NT2/D1 (cell line): ENCODE results near the gene CAMK1D.

Experiments used
- DNase-seq: peaks from one replicate; pipeline ENCODE4 v3.0.0-alpha.2; 2011; ENCODE audit warnings: low read depth, low spot score
- H3K27me3 ChIP-seq: 2 replicates; pipeline ENCODE4 v1.6.0; 2011; ENCODE audit warnings: mild to moderate bottlenecking; ENCODE audit not compliant: insufficient read length, insufficient read depth
- H3K36me3 ChIP-seq: 2 replicates; pipeline ENCODE4 v1.6.1; 2011; ENCODE audit warnings: mild to moderate bottlenecking, low read length, mixed read lengths; ENCODE audit not compliant: insufficient read depth, insufficient read length
- H3K4me1 ChIP-seq: 2 replicates; pipeline ENCODE4 v1.5.1; 2011; ENCODE audit not compliant: insufficient read depth, insufficient read length
- H3K4me3 ChIP-seq: 2 replicates; pipeline ENCODE4 v1.5.1; 2011; ENCODE audit warnings: low read depth; ENCODE audit not compliant: insufficient read length
- H3K9ac ChIP-seq: 2 replicates; pipeline ENCODE4 v1.6.0; 2011; ENCODE audit warnings: low read depth; ENCODE audit not compliant: insufficient read length
- H3K9me3 ChIP-seq: 2 replicates; pipeline ENCODE4 v1.5.1; 2011; ENCODE audit warnings: mild to moderate bottlenecking, low read length; ENCODE audit not compliant: insufficient read depth
- SUZ12 ChIP-seq: IDR thresholded peaks from 2 replicates; pipeline ENCODE4 v1.6.1; 2011; ENCODE audit not compliant: insufficient read length, insufficient read depth; ENCODE audit errors: extremely low read depth
- YY1 ChIP-seq: IDR thresholded peaks from 2 replicates; pipeline ENCODE4 v1.6.1; 2011; ENCODE audit not compliant: insufficient read length, insufficient read depth
- ZNF274 ChIP-seq: IDR thresholded peaks from 2 replicates; pipeline ENCODE4 v1.6.1; 2011; ENCODE audit warnings: mild to moderate bottlenecking, low read depth, low read length

CAMK1D gene

DNA sequence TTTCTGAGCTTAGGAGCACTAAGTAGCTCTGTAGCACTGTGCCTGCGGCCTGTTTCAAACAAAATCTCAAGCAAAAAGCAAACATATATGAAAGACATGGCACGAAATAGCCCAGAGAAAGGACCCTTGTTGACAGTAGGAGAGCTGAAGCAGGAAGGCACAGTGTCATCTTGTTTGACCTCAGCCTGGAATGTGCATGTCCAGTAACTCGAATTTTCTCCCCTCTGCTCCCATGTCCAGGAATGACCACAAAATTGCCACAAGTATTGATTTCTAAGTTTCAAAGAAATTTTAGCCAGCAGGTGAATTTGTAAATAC, 351.2 kb downstream of the CAMK1D start:
- Histone ChIP-seq H3K9ac (no peak overlapping the region), H3K27me3 (no peaks in the 10 kb centered on the region)

DNA sequence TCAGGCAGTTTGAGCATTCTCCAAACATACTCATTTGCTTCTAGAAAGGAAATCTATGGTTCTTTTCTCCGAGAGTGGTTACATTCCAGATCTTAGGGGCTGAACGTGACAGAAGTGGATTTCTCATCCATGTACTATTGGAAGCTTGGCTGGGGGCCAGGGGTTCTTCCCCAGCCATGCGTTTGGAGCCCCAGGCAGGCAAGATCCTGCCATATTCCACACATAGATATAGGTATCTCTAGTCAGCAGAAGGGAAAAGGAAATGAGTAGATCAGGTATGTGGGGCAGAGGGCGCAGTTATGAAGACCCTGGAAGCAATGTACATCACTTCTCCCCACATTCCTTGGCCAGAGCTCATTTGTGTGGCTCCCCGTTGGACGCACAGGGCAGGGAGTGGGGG, 352.3 kb downstream of the CAMK1D start:
- TF ChIP-seq YY1 (no peak), SUZ12 (no peak), ZNF274 (no peak)
- no peaks in the 10 kb centered on the region for H3K27me3 ChIP-seq
- no peak overlapping the region for H3K4me3 ChIP-seq
- H3K4me1 ChIP-seq = no peaks in the 10 kb centered on the region
- DNase-seq = no peak
- H3K9ac ChIP-seq = no peak overlapping the region
- H3K36me3 ChIP-seq = no peaks in the 10 kb centered on the region
- no peaks in the 10 kb centered on the region for H3K9me3 ChIP-seq

More for the DNA sequence above, 351.2 kb downstream of the CAMK1D start:
- Histone ChIP-seq H3K36me3 (no peaks in the 10 kb centered on the region), H3K4me1 (no peaks in the 10 kb centered on the region), H3K4me3 (no peak overlapping the region), H3K9me3 (no peaks in the 10 kb centered on the region)
- TF ChIP-seq ZNF274 = no peak
- no peak for TF ChIP-seq YY1
- DNase-seq = no peak

DNA sequence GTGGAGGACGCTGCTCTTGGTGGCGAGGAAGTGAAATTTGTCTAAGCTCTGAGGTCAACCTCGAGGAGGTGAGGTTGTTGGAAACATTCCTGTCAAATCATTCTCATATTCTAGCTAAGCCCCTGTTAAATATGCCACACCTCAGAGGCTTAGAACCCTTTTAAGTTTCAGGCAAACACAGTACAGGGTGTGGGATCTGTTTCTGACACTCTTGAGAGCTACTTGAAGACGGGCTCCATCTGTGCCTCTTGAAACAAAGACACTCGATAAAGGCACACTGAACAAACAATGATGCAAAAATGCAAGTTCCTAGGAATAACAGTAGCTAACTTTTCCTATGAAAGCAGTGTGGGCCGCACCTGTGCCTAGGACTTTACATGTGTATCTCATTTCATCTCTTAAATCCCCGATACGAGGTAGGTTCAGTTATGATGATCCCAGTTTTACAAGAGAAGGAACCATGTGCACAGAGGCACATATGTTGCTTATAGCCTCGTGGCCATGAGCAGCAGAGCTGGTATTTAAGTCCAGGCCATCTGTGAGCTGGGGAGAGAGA, 352.9 kb downstream of the CAMK1D start:
- TF ChIP-seq ZNF274 (no peak), YY1 (no peak), SUZ12 (no peak)
- Histone ChIP-seq H3K4me3 (no peak overlapping the region), H3K9ac (no peak overlapping the region), H3K4me1 (no peaks in the 10 kb centered on the region), H3K27me3 (no peaks in the 10 kb centered on the region), H3K36me3 (no peaks in the 10 kb centered on the region), H3K9me3 (no peaks in the 10 kb centered on the region)
- DNase-seq = no peak

DNA sequence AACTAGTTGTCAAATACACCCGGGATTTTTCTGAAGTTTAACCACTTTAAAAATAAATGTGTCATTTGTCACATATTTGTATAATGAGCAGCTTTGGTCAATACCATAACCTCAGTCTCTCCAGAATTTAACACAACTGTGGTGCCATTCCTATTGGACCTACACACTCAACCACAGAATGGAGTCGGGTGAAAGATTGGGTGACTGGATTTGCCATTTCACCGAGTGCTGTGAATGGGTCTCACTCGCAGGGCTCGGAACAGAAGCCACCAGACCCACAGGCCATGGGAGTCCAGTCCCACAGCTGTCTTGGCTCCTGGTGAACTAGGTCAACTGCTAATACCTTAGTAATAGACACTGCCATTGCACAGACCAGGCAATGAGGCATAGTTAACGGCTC, 353.8 kb downstream of the CAMK1D start:
- H3K36me3 ChIP-seq = no peaks in the 10 kb centered on the region

DNA sequence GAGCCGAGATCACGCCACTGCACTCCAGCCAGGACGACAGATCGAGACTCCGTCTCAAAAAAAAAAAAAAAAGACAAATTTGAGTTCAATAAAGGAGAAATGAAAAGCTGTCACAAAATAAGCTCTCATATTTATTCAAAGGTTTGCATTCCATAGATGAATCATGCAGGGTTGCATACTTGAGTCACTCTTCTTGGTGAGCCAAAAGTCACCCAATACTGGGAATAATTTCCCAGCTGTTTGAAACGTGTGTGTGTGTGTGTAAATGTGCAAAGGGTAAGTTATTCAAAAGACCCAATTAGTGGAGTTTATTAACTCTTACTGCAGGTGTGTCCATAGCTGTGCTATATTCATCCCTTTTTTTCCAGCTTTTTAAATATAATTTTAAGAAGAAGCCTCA, 354.5 kb downstream of the CAMK1D start:
- no peaks in the 10 kb centered on the region for H3K9me3 ChIP-seq
- no peaks in the 10 kb centered on the region for H3K27me3 ChIP-seq
- TF ChIP-seq ZNF274 = no peak
- no peak for TF ChIP-seq SUZ12
- TF ChIP-seq YY1 = no peak
- H3K4me1 ChIP-seq = peaks cover 3% of the 10 kb centered on the region
- H3K36me3 ChIP-seq = no peaks in the 10 kb centered on the region
- no peak for DNase-seq
- H3K9ac ChIP-seq = no peak overlapping the region
- H3K4me3 ChIP-seq = no peak overlapping the region

More for the DNA sequence above, 353.8 kb downstream of the CAMK1D start:
- peaks cover 1% of the 10 kb centered on the region for H3K4me1 ChIP-seq
- no peaks in the 10 kb centered on the region for H3K27me3 ChIP-seq
- no peak overlapping the region for H3K4me3 ChIP-seq
- H3K9ac ChIP-seq = no peak overlapping the region
- no peak for DNase-seq
- H3K9me3 ChIP-seq = no peaks in the 10 kb centered on the region
- TF ChIP-seq YY1 = no peak
- no peak for TF ChIP-seq SUZ12

DNA sequence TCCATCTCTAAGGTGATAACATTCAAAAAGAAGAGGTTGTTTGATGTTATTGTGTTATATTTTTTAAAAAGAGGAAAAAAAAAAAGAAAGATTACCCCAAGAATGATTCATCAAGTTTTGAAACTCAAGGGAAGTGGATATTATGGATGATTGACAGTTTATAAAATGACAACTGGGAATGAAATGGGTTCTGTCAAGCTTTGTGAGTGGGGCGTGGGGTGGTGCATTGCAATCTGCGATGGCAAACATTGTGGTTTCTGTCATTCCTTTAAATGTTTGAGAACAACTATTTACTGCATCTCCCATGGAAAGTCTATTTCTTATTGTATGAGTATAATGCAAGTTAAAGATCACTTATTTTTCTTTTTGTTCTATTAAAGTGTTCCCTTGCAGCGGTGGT, 355.1 kb downstream of the CAMK1D start:
- Histone ChIP-seq H3K36me3 (no peaks in the 10 kb centered on the region), H3K9ac (no peak overlapping the region), H3K27me3 (no peaks in the 10 kb centered on the region), H3K4me3 (no peak overlapping the region), H3K4me1 (peaks cover 3% of the 10 kb centered on the region), H3K9me3 (no peaks in the 10 kb centered on the region)
- no peak for TF ChIP-seq SUZ12
- no peak for TF ChIP-seq YY1
- TF ChIP-seq ZNF274 = no peak
- DNase-seq = no peak

DNA sequence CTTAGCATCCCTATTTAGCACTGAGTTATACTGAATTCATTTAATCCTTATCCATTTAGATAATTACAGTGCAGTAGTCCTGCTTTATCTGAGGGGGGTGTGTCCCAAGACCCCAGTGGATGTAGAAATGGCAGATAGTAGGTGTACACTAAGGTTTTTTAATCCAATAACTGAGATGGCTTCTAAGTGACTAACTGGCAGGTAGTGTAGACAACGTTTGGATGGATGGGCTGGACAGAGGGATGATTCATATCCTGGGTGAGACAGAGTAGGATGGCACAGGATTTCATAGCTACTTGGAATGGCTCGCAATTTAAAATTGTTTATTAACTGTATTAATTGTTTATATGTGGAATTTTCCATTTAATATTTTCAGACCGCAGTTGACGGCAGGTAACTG, 356.6 kb downstream of the CAMK1D start:
- no peaks in the 10 kb centered on the region for H3K36me3 ChIP-seq
- TF ChIP-seq YY1 = no peak
- no peaks in the 10 kb centered on the region for H3K9me3 ChIP-seq
- no peak overlapping the region for H3K4me3 ChIP-seq
- no peaks in the 10 kb centered on the region for H3K27me3 ChIP-seq
- no peak overlapping the region for H3K9ac ChIP-seq
- no peak for DNase-seq
- peaks cover 3% of the 10 kb centered on the region for H3K4me1 ChIP-seq
